ENCODE results near the gene RGS9.

Gene RGS9

DNA sequence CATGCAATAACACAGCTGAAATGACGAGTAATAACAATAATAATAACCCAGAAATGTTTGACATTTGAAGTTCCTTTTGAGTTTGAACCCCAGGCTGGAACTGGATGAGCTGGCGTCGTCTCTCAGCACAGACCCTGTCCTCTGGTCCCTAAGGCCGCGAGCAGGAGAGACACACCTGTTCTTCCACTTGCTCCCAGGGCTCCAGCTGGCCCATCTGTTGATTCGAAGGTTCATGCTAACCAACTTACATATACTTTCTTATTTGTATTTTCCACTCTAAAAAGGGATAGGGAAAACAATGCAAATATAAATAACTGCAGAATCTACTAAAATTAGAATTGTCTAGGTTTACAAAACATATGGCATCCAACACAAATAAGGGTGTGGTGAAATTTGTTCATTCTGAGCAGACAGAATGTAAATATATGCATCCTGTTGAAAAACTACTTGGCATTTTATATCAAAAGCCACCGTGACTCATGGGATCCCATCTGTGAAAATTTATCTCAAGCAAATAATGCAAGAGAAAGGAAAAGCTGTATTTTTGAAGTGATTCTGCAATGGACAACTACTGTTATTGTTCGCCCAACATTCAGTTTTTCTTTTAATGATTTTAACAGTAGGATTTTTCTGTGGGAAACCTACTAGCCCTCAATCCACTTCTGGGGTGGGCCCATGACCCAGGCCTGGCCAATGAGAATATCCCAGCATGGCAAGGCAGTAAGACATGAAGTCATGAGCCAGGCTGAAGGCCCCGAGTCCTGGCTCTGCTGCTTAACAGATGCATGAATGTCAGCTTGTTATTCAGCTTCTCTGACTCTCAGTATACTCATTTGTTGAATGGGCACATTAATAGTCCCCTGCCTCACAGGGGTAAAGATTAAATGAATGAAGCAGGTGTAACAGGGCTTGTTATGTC, 13.2 kb upstream of the RGS9 start:
- H3K4me3 Mint-ChIP-seq: peak overlapping the region; percentile 81
- H3K9me3 Mint-ChIP-seq: no peaks in the 10 kb centered on the region
- H3K27me3 Mint-ChIP-seq: peaks cover 19% of the 10 kb centered on the region
- H3K4me1 Mint-ChIP-seq (ENCODE audit: low read depth): peaks cover 41% of the 10 kb centered on the region
- H3K36me3 Mint-ChIP-seq (ENCODE audit: low read depth): no peaks in the 10 kb centered on the region
- H3K27ac Mint-ChIP-seq: peak overlapping the region; percentile 96

DNA sequence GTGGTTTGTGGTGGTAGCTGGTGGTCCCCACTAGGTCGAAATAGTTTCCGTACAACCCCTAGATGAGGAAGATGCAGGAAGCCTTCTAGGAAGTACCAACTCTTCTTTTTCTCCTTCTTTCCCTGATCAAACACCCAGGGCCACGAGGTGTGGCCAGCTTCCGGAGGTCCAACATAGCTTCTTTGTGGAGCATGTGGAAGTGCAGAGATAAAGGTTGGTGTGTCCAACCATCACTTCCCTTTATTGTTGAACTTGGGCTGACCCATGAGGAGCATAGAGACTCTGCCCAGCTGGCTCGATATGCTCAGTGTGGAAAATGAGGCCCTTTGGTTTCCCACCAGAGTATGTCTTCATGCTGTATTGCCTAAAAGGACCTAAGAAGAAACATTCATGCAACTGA, 6.3 kb upstream of the RGS9 start:
- Mint-ChIP-seq H3K27ac (no peak overlapping the region), H3K36me3 (ENCODE audit: low read depth) (no peaks in the 10 kb centered on the region), H3K9me3 (no peaks in the 10 kb centered on the region), H3K27me3 (peaks cover 19% of the 10 kb centered on the region), H3K4me3 (no peak overlapping the region), H3K4me1 (ENCODE audit: low read depth) (peaks cover 7% of the 10 kb centered on the region)

DNA sequence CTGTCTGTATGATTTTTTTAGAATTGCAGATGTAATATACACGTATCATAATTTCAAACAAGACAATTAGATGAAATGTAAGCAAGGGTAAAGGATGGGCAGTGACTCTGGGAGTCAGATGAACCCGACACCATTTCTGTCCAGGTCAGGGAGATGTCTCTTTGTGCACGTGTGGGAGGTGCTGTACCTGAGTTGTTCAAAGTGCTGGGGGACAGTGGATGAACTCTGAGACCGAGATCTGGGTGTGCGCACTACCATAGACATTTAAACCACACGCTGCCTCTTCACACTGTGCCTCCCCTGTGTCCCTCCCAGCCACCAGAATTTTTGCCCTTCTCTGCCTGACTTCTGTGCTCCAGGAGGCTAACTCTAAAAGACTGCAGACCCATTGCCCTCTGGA, 5.9 kb upstream of the RGS9 start:
- peaks cover 19% of the 10 kb centered on the region for H3K27me3 Mint-ChIP-seq
- H3K9me3 Mint-ChIP-seq: no peaks in the 10 kb centered on the region
- H3K36me3 Mint-ChIP-seq (ENCODE audit: low read depth): no peaks in the 10 kb centered on the region
- peaks cover 7% of the 10 kb centered on the region for H3K4me1 Mint-ChIP-seq (ENCODE audit: low read depth)
- H3K4me3 Mint-ChIP-seq: no peak overlapping the region
- no peak overlapping the region for H3K27ac Mint-ChIP-seq

DNA sequence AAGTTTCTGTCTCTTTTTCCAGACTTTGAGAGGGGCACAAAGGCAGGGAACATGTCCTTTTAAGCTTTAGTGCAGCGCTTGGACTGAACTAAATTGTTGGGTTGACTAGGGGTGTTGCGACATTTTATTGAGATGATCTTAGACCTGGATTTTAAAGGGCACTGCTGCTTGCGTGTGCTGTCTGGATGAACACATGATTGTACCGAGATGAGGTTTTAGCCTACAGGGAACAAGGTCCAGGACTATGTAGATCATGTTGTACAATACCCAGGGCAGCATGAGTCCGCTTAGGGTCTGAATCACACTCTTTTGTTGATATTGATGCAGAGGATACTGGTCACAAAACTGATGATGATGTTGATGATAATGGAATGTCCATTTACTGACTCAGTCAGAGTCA, 5.2 kb upstream of the RGS9 start:
- H3K9me3 Mint-ChIP-seq: no peaks in the 10 kb centered on the region
- no peak overlapping the region for H3K4me3 Mint-ChIP-seq
- H3K4me1 Mint-ChIP-seq (ENCODE audit: low read depth): peaks cover 11% of the 10 kb centered on the region
- H3K36me3 Mint-ChIP-seq (ENCODE audit: low read depth): no peaks in the 10 kb centered on the region
- H3K27me3 Mint-ChIP-seq: peaks cover 19% of the 10 kb centered on the region
- no peak overlapping the region for H3K27ac Mint-ChIP-seq

DNA sequence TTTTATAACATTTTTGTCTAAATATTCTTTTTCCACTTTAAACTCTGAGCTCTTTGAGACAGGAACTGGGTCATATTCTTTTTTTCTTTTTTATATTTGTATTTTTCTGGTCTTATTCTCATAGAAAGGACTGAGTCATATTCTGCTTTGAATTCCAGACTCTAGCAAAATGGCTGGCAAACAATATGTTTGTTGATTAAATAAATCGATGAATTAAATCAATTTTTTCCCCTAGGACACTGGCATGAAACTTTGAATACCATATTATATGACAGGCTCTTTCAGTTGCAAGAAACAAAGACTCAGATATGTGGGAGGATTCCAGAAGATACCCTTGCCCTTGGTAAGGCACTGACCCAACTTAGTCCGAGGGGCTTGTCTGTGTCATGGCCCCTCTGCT, 3.1 kb upstream of the RGS9 start:
- Mint-ChIP-seq H3K36me3 (ENCODE audit: low read depth) (no peaks in the 10 kb centered on the region), H3K27ac (no peak overlapping the region), H3K4me1 (ENCODE audit: low read depth) (peaks cover 24% of the 10 kb centered on the region), H3K4me3 (no peak overlapping the region), H3K9me3 (no peaks in the 10 kb centered on the region), H3K27me3 (peaks cover 15% of the 10 kb centered on the region)

DNA sequence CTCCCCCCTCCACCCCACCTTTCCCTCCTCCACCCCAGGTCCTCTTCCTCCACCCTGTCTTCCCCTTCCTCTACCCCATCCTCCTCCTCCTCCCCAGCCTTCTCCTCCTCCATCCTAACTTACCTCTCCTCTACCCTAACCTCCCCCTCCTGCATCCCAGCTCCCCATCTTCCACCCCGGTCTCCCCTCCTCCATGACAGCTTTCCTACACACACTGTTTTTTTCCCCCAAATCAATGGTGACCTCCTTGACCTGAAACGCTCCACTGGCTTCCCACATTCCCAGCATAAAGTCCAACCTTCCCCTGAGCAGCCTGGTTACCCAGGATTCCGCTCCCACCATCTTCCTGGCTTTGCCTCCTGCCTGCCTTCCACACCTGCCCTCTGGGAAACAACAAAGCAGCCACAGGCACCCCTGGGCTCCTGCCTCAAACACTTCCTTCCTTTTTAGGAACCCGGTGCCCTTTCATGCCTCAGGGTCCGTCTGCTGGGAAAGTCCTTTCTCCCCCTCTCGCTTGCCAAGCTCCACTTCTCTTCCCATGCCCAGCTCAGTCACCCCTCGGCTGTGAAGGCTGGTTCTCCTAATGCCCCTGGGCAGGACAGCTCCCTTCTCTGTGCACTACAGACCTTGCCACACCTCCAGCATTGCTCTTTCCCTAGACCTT, 2.1 kb downstream of the RGS9 start:
- Mint-ChIP-seq H3K27me3 (peaks cover 24% of the 10 kb centered on the region), H3K27ac (no peak overlapping the region), H3K4me1 (ENCODE audit: low read depth) (peaks cover 21% of the 10 kb centered on the region), H3K4me3 (no peak overlapping the region), H3K9me3 (no peaks in the 10 kb centered on the region), H3K36me3 (ENCODE audit: low read depth) (no peaks in the 10 kb centered on the region)

DNA sequence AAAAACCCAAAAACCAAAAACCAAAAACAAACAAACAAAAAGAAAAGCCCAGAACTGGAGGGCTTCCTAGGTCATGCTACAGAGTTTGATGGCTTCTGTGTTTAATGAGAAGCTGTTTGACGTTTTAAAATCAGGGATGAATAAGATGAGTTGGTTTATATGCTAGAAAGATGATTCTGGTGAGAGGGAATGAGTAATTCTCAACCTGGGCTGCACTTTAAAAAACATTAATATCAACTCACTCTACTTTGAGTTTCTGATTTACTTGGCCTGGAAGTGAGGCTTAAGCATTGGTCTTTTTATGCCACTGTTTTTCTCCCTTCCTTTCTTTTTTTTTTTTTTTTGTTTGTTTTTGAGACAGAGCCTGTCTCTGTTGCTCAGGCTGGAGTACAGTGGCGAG, 5.1 kb downstream of the RGS9 start:
- H3K36me3 Mint-ChIP-seq (ENCODE audit: low read depth): no peaks in the 10 kb centered on the region
- no peak overlapping the region for H3K4me3 Mint-ChIP-seq
- H3K27me3 Mint-ChIP-seq: peaks cover 24% of the 10 kb centered on the region
- H3K27ac Mint-ChIP-seq: no peak overlapping the region
- H3K9me3 Mint-ChIP-seq: no peaks in the 10 kb centered on the region
- peaks cover 17% of the 10 kb centered on the region for H3K4me1 Mint-ChIP-seq (ENCODE audit: low read depth)

DNA sequence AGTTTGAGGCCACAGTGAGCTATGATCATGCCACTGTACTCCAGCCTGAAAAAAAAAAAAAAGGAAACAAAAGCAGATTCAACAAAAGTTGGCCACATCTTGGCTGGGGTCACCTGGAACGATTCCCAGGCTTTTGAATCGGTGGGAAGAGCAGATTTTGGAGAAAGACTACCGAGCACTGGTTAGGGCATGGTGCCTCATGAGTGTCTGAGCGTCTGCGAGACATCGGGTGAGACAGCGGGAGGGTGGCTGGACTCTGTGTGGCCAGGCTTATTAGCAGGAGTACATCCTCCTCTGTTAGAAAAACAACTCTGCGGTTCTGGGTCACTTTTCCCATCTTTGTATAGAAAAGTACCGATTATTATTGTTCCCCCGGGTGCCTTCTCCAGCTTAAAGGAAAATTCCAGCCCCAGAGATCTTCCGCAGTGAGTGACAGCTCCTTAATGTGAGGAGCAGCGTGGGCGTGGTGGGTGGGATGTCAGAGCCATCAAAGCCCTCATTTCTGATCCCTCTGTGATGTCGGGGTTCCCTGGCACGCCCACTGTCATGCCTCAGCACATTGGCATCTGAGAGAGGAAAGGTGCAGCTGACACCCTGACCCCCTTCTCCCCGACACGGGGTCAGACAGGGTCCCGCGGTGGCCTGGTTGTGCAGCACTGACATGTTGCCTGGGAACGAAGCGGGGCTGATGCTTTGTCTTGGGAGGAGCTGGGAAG, 6.9 kb downstream of the RGS9 start:
- H3K9me3 Mint-ChIP-seq: no peaks in the 10 kb centered on the region
- no peaks in the 10 kb centered on the region for H3K36me3 Mint-ChIP-seq (ENCODE audit: low read depth)
- H3K4me1 Mint-ChIP-seq (ENCODE audit: low read depth): peaks cover 5% of the 10 kb centered on the region
- H3K4me3 Mint-ChIP-seq: no peak overlapping the region
- peaks cover 13% of the 10 kb centered on the region for H3K27me3 Mint-ChIP-seq
- H3K27ac Mint-ChIP-seq: no peak overlapping the region

DNA sequence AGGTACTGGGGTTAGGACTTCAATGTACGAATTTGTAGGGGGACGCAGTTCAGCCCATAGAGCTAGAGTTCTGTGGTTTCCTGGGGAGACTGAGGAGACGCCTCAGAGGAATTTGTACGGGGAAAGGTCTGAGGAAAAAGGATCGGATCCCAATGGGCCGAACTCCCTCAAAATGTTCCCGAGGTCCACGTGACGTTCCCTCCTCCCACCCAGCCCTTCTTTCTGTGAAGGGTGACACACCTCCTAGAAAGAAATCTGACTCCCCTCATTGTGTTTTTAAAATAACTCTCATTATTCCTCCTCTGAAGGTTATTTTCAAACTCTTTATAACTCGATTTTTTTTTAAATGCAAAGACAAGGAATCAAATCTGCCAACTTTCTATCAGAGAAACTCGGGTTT, 8.6 kb downstream of the RGS9 start:
- Mint-ChIP-seq H3K27ac (no peak overlapping the region), H3K27me3 (no peaks in the 10 kb centered on the region), H3K4me3 (no peak overlapping the region), H3K9me3 (no peaks in the 10 kb centered on the region), H3K4me1 (ENCODE audit: low read depth) (no peaks in the 10 kb centered on the region), H3K36me3 (ENCODE audit: low read depth) (no peaks in the 10 kb centered on the region)

DNA sequence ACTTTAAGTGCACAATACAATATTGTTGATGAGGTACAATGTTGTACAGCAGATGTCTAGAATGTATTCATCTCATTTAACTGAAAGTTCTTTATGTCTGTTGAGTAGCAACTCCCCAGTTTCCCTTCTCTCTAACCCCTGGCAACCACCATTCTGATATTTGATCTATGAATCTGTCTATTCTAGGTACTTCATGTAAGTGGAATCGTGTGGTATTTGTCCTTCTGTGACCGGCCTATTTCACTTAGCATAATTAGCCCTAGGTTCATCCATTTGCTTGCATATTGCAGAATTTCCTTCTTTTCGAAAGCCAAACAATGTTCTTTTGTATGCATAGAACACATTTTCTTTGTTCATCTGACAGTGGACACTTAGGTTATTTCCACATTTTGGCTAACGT, 10.8 kb downstream of the RGS9 start:
- Mint-ChIP-seq H3K9me3 (no peaks in the 10 kb centered on the region), H3K4me1 (ENCODE audit: low read depth) (no peaks in the 10 kb centered on the region), H3K27ac (no peak overlapping the region), H3K27me3 (no peaks in the 10 kb centered on the region), H3K36me3 (ENCODE audit: low read depth) (no peaks in the 10 kb centered on the region), H3K4me3 (no peak overlapping the region)

DNA sequence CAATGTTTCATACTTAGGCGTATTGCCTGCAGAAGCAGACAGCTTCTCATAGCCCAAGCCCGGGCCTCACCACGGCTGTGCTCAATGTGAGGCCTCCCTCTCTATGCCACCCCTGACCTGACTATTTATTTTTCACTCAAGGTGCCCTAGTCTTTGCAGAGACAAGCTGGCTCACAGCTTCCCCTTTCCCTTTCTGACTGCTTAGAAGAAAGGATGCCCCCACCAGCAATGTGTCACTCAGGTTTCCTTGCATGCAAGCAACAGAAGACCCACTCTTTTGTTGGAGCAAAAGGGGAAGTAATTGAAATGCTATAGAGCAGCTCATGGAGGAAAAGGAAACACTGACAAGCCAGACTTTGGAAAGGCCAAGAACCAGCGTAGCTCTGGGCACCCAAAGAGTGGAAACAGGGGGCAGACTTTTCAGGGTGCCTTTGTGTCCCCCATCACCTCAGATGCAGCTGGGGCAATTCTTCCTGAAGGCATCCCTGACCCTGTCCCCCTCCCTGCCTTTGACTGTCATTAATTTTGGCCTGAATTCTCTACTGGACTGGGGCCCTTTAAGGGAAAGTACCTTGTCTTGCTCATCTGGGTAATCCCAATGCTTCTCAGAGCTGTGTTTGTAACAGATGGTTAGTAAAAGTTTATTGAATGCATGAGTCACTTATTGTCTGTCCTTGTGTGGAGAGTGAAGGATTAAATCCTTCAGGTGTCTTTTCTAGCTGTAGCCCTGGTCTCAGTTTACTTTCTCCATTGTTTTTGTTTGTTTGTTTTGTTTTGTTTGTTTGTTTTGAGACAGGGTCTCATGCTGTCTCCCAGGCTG, 17.8 kb downstream of the RGS9 start:
- H3K36me3 Mint-ChIP-seq (ENCODE audit: low read depth): no peaks in the 10 kb centered on the region
- H3K27me3 Mint-ChIP-seq: no peaks in the 10 kb centered on the region
- no peaks in the 10 kb centered on the region for H3K9me3 Mint-ChIP-seq
- H3K4me1 Mint-ChIP-seq (ENCODE audit: low read depth): peaks cover 15% of the 10 kb centered on the region
- no peak overlapping the region for H3K4me3 Mint-ChIP-seq
- peak overlapping the region; percentile 43 for H3K27ac Mint-ChIP-seq

DNA sequence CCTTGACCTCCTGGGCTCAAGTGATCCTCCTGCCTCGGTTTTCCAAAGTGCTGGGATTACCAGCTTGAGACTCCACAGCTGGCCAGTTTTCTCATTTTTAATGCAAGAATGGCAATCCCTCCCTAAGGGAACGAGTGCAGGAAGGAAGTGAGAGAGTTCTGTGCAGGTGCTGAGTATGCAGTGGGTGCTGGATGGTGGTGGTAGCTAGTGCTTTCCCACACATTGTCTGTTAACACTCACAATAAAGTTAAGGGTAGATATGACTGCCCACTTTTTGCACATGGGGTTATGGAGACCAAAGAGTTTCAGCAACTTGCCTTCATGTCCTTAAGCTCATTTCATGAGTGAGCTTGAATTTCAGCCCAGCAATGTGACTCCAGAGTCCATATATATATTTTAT, 18.5 kb downstream of the RGS9 start:
- H3K9me3 Mint-ChIP-seq: no peaks in the 10 kb centered on the region
- no peak overlapping the region for H3K4me3 Mint-ChIP-seq
- no peaks in the 10 kb centered on the region for H3K27me3 Mint-ChIP-seq
- H3K36me3 Mint-ChIP-seq (ENCODE audit: low read depth): no peaks in the 10 kb centered on the region
- H3K27ac Mint-ChIP-seq: peak overlapping the region; percentile 18
- peaks cover 15% of the 10 kb centered on the region for H3K4me1 Mint-ChIP-seq (ENCODE audit: low read depth)

DNA sequence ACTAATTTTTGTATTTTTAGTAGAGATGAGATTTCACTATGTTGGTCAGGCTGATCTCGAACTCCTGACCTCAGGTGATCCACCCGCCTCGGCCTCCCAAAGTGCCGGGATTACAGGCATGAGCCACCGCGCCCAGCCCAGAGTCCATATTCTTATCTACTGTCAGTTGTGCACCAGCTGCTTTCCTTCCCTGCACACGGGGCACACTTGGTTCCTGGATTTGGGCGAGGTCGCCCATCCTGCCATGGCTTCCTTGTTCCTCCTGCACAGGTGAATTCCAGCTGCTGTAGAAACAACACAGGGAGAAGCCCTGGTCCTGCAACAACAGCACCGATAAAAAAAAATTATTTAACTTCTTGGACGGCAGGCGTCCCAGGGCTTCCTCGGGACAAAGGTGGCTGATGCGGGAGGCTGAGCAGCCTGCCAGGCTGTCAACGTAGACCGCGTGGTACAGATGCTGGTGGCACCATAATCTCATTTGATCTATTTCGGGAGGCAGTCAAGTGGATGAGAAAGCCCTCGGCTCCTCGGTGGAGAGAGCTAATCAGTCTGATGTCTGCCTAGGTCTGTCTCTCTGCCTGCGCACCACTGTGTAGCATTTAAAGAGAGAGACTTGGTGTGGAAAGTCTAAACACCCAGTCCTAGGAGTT, 19.1 kb downstream of the RGS9 start:
- H3K9me3 Mint-ChIP-seq: no peaks in the 10 kb centered on the region
- no peak overlapping the region for H3K4me3 Mint-ChIP-seq
- H3K36me3 Mint-ChIP-seq (ENCODE audit: low read depth): no peaks in the 10 kb centered on the region
- no peaks in the 10 kb centered on the region for H3K27me3 Mint-ChIP-seq
- peaks cover 15% of the 10 kb centered on the region for H3K4me1 Mint-ChIP-seq (ENCODE audit: low read depth)
- no peak overlapping the region for H3K27ac Mint-ChIP-seq

DNA sequence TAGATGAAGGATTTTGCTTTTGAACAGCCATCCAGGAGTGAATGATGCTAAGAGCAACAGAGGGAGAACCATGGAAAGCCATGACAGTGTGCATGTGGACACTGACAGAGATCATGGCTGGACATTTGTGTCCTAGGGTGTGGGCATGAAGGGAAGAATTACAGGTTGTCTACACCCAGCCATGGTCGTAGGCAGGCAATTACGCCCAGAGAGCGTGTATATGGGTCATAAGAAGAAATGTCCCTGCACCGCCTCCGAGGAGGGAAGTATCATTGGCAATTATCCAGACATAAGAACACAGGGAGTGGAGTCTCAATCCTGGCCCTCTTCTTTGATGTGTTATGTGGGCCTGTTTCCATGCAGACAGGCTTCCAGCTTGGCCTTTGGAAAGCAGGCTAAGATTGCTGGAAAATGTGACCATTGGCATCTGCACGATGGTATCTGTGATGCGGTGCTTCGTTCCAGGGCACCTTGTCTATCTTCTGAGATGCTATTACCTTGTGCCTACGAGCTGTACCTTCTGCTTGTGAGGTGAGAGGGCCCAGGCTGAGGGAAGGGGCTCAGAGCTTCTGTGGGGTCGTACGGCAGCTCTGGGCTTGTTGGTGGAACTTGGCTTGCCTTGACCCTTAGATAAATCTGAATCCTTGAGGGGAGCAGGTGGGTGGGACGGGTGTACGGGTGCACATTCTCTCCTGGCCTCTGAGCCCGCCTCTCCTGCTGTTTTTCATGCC, 19.8 kb downstream of the RGS9 start:
- H3K4me1 Mint-ChIP-seq (ENCODE audit: low read depth): peaks cover 15% of the 10 kb centered on the region
- H3K27ac Mint-ChIP-seq: no peak overlapping the region
- no peak overlapping the region for H3K4me3 Mint-ChIP-seq
- H3K27me3 Mint-ChIP-seq: no peaks in the 10 kb centered on the region
- H3K36me3 Mint-ChIP-seq (ENCODE audit: low read depth): no peaks in the 10 kb centered on the region
- no peaks in the 10 kb centered on the region for H3K9me3 Mint-ChIP-seq

Data from stimulated activated naive CD8-positive, alpha-beta T cell treated with anti-CD3 and anti-CD28 coated beads, Interleukin-15, Interleukin-2, amounts not matched to agents 100 ng/mL and 50 ng/mL, for 24 hours (primary cell).